ENCODE data around the gene TNK2.

Gene TNK2

GRCh38 chr3:195896361-195897080 lies 11.8 kb downstream of the TNK2 start:
- H3K4me1 ChIP-seq (ENCODE audit: control insufficient read depth, insufficient read depth, low read length) = peaks cover 51% of the 10 kb centered on the region
- peak; percentile 75 for DNase-seq (ENCODE audit: low read depth)
- no peaks in the 10 kb centered on the region for H3K27me3 ChIP-seq (replicated peaks; ENCODE audit: control insufficient read depth, insufficient read depth, low read length)
- peak overlapping the region; percentile 75 for H3K4me3 ChIP-seq (ENCODE audit: low read length)
- H3K9me3 ChIP-seq (ENCODE audit: control insufficient read depth, low read length) = no peaks in the 10 kb centered on the region
- H3K9ac ChIP-seq (ENCODE audit: low read length) = peak overlapping the region; percentile 74
- no peaks in the 10 kb centered on the region for H3K36me3 ChIP-seq (ENCODE audit: control insufficient read depth, insufficient read depth, low read length, severe bottlenecking)

- no peaks in the 10 kb centered on the region for H3K9me3 ChIP-seq (ENCODE audit: control insufficient read depth, low read length)
- no peaks in the 10 kb centered on the region for H3K36me3 ChIP-seq (ENCODE audit: control insufficient read depth, insufficient read depth, low read length, severe bottlenecking)
- H3K4me1 ChIP-seq (ENCODE audit: control insufficient read depth, insufficient read depth, low read length) = peaks cover 51% of the 10 kb centered on the region
- peak; percentile 75 for DNase-seq (ENCODE audit: low read depth)
- H3K27me3 ChIP-seq (replicated peaks; ENCODE audit: control insufficient read depth, insufficient read depth, low read length) = no peaks in the 10 kb centered on the region
- peak overlapping the region; percentile 82 for H3K9ac ChIP-seq (ENCODE audit: low read length)
- peak overlapping the region; percentile 75 for H3K4me3 ChIP-seq (ENCODE audit: low read length)
Measured at GRCh38 chr3:195895861-195896360, 12.4 kb downstream of the TNK2 start.

- peak; percentile 74 for DNase-seq (ENCODE audit: low read depth)
- no peaks in the 10 kb centered on the region for H3K36me3 ChIP-seq (ENCODE audit: control insufficient read depth, insufficient read depth, low read length, severe bottlenecking)
- peak overlapping the region; percentile 82 for H3K9ac ChIP-seq (ENCODE audit: low read length)
- peaks cover 52% of the 10 kb centered on the region for H3K4me1 ChIP-seq (ENCODE audit: control insufficient read depth, insufficient read depth, low read length)
- H3K4me3 ChIP-seq (ENCODE audit: low read length) = peak overlapping the region; percentile 75
- H3K9me3 ChIP-seq (ENCODE audit: control insufficient read depth, low read length) = no peaks in the 10 kb centered on the region
- H3K27me3 ChIP-seq (replicated peaks; ENCODE audit: control insufficient read depth, insufficient read depth, low read length) = no peaks in the 10 kb centered on the region
Measured at GRCh38 chr3:195895078-195895860, 13.1 kb downstream of the TNK2 start.

- DNase-seq (ENCODE audit: low read depth) = no peak
- Histone ChIP-seq H3K4me1 (ENCODE audit: control insufficient read depth, insufficient read depth, low read length) (peaks cover 64% of the 10 kb centered on the region), H3K9ac (ENCODE audit: low read length) (peak overlapping the region; percentile 66), H3K4me3 (ENCODE audit: low read length) (no peak overlapping the region), H3K36me3 (ENCODE audit: control insufficient read depth, insufficient read depth, low read length, severe bottlenecking) (no peaks in the 10 kb centered on the region), H3K27me3 (replicated peaks; ENCODE audit: control insufficient read depth, insufficient read depth, low read length) (no peaks in the 10 kb centered on the region), H3K9me3 (ENCODE audit: control insufficient read depth, low read length) (no peaks in the 10 kb centered on the region)
Measured at GRCh38 chr3:195893916-195894465, 14.4 kb downstream of the TNK2 start.

GRCh38 chr3:195893516-195893915 lies 14.8 kb downstream of the TNK2 start:
- Histone ChIP-seq H3K4me3 (ENCODE audit: low read length) (no peak overlapping the region), H3K9me3 (ENCODE audit: control insufficient read depth, low read length) (no peaks in the 10 kb centered on the region), H3K36me3 (ENCODE audit: control insufficient read depth, insufficient read depth, low read length, severe bottlenecking) (no peaks in the 10 kb centered on the region), H3K9ac (ENCODE audit: low read length) (peak overlapping the region; percentile 66), H3K4me1 (ENCODE audit: control insufficient read depth, insufficient read depth, low read length) (peaks cover 64% of the 10 kb centered on the region), H3K27me3 (replicated peaks; ENCODE audit: control insufficient read depth, insufficient read depth, low read length) (no peaks in the 10 kb centered on the region)
- DNase-seq (ENCODE audit: low read depth) = no peak

DNA sequence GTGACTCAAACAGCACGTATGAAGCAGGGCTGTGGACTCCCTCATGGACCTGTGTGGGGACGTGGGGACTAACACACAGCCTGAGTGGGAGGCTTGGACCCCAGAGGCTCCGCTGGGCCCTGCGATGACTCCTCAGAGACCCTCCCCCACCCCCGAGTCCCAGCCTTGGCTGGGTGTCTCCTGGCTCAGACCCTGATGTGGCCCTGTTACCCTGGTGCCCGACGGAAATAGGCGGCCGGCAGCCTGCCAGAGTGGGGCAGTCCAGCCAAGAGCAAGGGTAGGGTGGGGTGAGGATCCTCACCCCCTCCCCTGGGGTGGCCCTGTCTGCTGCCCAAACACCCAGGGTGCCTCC lies 15.3 kb downstream of the TNK2 start:
- Histone ChIP-seq H3K4me3 (ENCODE audit: low read length) (peak overlapping the region; percentile 59), H3K9ac (ENCODE audit: low read length) (peak overlapping the region; percentile 66), H3K9me3 (ENCODE audit: control insufficient read depth, low read length) (no peaks in the 10 kb centered on the region), H3K4me1 (ENCODE audit: control insufficient read depth, insufficient read depth, low read length) (peaks cover 64% of the 10 kb centered on the region), H3K27me3 (replicated peaks; ENCODE audit: control insufficient read depth, insufficient read depth, low read length) (no peaks in the 10 kb centered on the region), H3K36me3 (ENCODE audit: control insufficient read depth, insufficient read depth, low read length, severe bottlenecking) (peaks cover under 1% of the 10 kb centered on the region)
- DNase-seq (ENCODE audit: low read depth) = no peak

- H3K27me3 ChIP-seq (replicated peaks; ENCODE audit: control insufficient read depth, insufficient read depth, low read length) = no peaks in the 10 kb centered on the region
- peaks cover 6% of the 10 kb centered on the region for H3K36me3 ChIP-seq (ENCODE audit: control insufficient read depth, insufficient read depth, low read length, severe bottlenecking)
- H3K9ac ChIP-seq (ENCODE audit: low read length) = peak overlapping the region; percentile 70
- peak; percentile 50 for DNase-seq (ENCODE audit: low read depth)
- peak overlapping the region; percentile 69 for H3K4me3 ChIP-seq (ENCODE audit: low read length)
- no peaks in the 10 kb centered on the region for H3K9me3 ChIP-seq (ENCODE audit: control insufficient read depth, low read length)
- peaks cover 62% of the 10 kb centered on the region for H3K4me1 ChIP-seq (ENCODE audit: control insufficient read depth, insufficient read depth, low read length)
Measured at GRCh38 chr3:195892105-195893043, 16.0 kb downstream of the TNK2 start.

DNA sequence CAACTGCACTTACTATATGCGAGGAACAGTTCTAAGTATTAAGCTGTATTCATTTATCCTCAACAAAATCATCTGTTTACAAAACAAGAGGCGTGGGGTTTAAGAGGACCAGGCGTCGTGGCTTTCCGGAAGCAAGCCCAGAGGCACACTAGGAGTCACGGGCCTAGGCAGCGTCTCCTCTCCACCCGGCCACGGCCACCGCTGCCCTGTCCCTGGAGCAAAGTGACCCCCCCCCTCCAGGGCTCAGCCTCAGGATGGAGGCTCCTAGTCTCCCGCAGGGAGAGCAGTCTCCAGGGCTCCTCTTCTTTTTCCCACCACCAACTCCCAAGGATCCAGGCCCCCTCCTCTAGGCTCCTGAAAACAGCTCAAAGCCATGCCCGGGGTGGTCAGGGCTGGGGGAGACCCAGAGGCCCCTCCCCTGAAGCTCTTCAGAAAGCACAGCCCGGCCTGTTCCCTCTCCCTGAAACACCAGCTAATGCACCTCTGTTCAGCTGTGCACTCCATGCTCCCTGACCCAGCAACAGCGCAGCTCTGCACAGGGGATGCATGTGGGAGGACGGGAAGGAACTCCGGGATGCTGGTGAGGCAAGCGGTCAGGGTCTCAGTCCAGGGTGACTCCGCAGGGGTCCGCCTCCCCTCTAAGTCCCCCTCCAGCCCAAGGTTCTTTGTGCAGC lies 16.8 kb downstream of the TNK2 start:
- peaks cover 6% of the 10 kb centered on the region for H3K36me3 ChIP-seq (ENCODE audit: control insufficient read depth, insufficient read depth, low read length, severe bottlenecking)
- peak overlapping the region; percentile 69 for H3K4me3 ChIP-seq (ENCODE audit: low read length)
- H3K4me1 ChIP-seq (ENCODE audit: control insufficient read depth, insufficient read depth, low read length) = peaks cover 56% of the 10 kb centered on the region
- H3K9ac ChIP-seq (ENCODE audit: low read length) = peak overlapping the region; percentile 70
- H3K9me3 ChIP-seq (ENCODE audit: control insufficient read depth, low read length) = no peaks in the 10 kb centered on the region
- no peaks in the 10 kb centered on the region for H3K27me3 ChIP-seq (replicated peaks; ENCODE audit: control insufficient read depth, insufficient read depth, low read length)
- no peak for DNase-seq (ENCODE audit: low read depth)

GRCh38 chr3:195889870-195890295 lies 18.5 kb downstream of the TNK2 start:
- H3K27me3 ChIP-seq (replicated peaks; ENCODE audit: control insufficient read depth, insufficient read depth, low read length) = no peaks in the 10 kb centered on the region
- no peak for DNase-seq (ENCODE audit: low read depth)

More at GRCh38 chr3:195889870-195890295, 18.5 kb downstream of the TNK2 start:
- H3K9me3 ChIP-seq (ENCODE audit: control insufficient read depth, low read length) = no peaks in the 10 kb centered on the region
- H3K4me3 ChIP-seq (ENCODE audit: low read length) = no peak overlapping the region
- peaks cover 6% of the 10 kb centered on the region for H3K36me3 ChIP-seq (ENCODE audit: control insufficient read depth, insufficient read depth, low read length, severe bottlenecking)
- H3K4me1 ChIP-seq (ENCODE audit: control insufficient read depth, insufficient read depth, low read length) = peaks cover 58% of the 10 kb centered on the region
- H3K9ac ChIP-seq (ENCODE audit: low read length) = no peak overlapping the region
